ENCODE data around the gene PPIP5K2. TPM values are rescaled to one million over a fixed set of nuclear protein-coding genes. Genes with fewer than 3 reads are reported as not detected.
"Not testable (repeated sequence)": the region's sequence is repeated elsewhere in the genome, so short reads cannot be mapped to it uniquely, and the experiment has no call there.

Gene PPIP5K2
- 43.9 TPM for total RNA-seq
- long read RNA-seq, partial matches to known transcripts, result 2 of 8 reads
- long read RNA-seq, other reads (novel, unspliced or antisense), result 6 of 8 reads

- intact Hi-C loops (cut with DNase I), result loop anchor here (10.0 kb wide), 1 partner anchor 355 kb away; no protein-coding TSS in a partner anchor
- peak; percentile 98 for ATAC-seq (ENCODE audit: poor library complexity)
- peak; percentile 96 for DNase-seq
Observed at GRCh38 chr5:103119765-103120606, at the start of gene PPIP5K2, which contains the start of gene GIN1. TSS of gene PPIP5K2 (plus strand) at chr5:103120301. CDS start at chr5:103129590, 9,289 bp downstream. TSS of gene GIN1 (minus strand) at chr5:103120138. CDS start at chr5:103108707, 11,431 bp downstream.

DNA sequence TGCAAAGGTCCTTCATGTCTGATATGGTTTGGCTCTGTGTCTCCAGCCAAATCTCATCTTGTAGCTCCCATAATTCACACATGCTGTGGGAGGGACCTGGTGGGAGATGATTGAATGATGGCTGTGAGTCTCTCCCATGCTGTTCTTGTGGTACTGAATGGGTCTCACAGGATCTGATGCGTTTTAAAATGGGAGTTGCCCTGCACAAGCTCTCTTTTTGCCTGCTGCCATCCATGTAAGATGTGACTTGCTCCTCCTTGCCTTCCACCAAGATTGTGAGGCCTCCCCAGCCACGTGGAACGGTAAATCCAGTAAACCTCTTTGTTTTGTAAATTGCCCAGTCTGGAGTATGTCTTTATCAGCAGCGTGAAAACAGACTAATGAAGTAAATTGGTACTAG is 46.6 kb upstream of the PPIP5K2 start:
- DNase-seq; intact Hi-C loops (cut with DNase I); ATAC-seq (ENCODE audit: poor library complexity): not testable (repeated sequence)

DNA sequence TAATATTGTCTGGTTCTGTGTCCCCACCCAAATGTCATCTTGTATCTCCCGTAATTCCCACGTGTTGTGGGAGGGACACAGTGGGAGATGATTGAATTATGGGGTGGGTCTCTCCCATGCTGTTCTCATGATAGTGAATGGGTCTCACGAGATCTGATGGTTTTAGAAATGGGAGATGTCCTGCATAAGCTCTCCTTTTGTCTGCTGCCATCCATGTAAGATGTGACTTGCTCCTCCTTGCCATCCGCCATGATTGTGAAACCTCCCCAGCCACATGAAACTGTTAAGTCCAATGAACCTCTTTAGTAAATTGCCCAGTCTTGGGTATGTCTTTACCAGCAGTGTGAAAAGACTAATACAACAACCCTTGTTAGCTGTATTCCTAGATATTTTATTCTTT is 44.7 kb upstream of the PPIP5K2 start:
- ATAC-seq (ENCODE audit: poor library complexity) (no peak), DNase-seq (no peak)
- intact Hi-C loops (cut with DNase I), result no loop called here

- ATAC-seq (ENCODE audit: poor library complexity), result no peak
- intact Hi-C loops (cut with DNase I), result no loop called here
- no peak for DNase-seq
Observed at GRCh38 chr5:103079796-103080195, 40.3 kb upstream of the PPIP5K2 start.

GRCh38 chr5:103086547-103086946 is 33.6 kb upstream of the PPIP5K2 start:
- intact Hi-C loops (cut with DNase I), result no loop called here
- DNase-seq (no peak), ATAC-seq (ENCODE audit: poor library complexity) (no peak)

- DNase-seq (no peak), ATAC-seq (ENCODE audit: poor library complexity) (no peak)
- intact Hi-C loops (cut with DNase I), result no loop called here
Observed at GRCh38 chr5:103089272-103089671, 30.8 kb upstream of the PPIP5K2 start.

- intact Hi-C loops (cut with DNase I), result no loop called here
- ATAC-seq (ENCODE audit: poor library complexity), result no peak
- DNase-seq, result no peak
Observed at GRCh38 chr5:103090791-103091190, 29.3 kb upstream of the PPIP5K2 start.

DNA sequence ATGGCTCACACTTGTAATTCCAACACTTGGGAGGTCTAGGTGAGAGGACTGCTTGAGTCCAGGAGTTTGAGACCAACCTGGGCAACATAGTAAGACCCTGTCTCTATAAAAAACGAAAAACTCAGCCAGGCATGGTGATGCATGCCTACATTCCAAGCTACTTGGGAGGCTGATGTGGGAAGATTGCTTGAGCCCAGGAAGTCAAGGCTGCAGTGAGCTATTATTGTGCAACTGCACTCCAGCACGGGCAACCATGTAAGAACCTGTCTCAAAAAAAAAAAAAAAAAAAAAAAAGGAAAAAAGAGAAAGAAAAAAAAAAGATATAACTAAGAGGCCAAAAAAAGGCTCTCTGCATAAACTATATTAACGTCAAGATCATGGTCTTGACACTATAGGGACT is 27.4 kb upstream of the PPIP5K2 start:
- ATAC-seq (ENCODE audit: poor library complexity) (no peak), DNase-seq (no peak)
- intact Hi-C loops (cut with DNase I), result no loop called here

DNA sequence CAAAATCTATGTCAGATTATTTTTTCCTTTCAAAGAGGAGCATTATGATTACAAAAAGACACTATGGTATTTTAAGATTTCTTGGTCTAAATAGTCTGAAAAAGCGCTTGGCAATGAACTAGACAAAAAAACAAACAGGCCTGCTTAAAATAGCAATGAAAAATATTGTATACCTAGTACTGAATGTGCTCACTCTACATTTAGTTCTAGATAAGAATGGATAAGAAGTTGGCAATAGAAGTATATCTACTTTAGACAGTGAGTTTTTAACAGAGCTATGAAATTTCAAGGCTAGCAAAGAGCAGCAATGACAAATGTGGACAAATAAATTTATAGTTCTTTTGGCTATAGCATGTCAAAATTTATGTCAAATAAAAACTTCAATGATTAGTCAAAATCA is 26.4 kb upstream of the PPIP5K2 start:
- DNase-seq, result no peak
- ATAC-seq (ENCODE audit: poor library complexity), result peak; percentile 84
- intact Hi-C loops (cut with DNase I), result no loop called here

GRCh38 chr5:103094737-103095136 is 25.4 kb upstream of the PPIP5K2 start:
- ATAC-seq (ENCODE audit: poor library complexity) (peak; percentile 75), DNase-seq (no peak)
- intact Hi-C loops (cut with DNase I), result no loop called here

GRCh38 chr5:103098993-103099392 is 21.1 kb upstream of the PPIP5K2 start:
- ATAC-seq (ENCODE audit: poor library complexity), result no peak
- no peak for DNase-seq
- intact Hi-C loops (cut with DNase I), result no loop called here

- no peak for ATAC-seq (ENCODE audit: poor library complexity)
- intact Hi-C loops (cut with DNase I), result no loop called here
- no peak for DNase-seq
Observed at GRCh38 chr5:103101079-103101750, 18.9 kb upstream of the PPIP5K2 start.

DNA sequence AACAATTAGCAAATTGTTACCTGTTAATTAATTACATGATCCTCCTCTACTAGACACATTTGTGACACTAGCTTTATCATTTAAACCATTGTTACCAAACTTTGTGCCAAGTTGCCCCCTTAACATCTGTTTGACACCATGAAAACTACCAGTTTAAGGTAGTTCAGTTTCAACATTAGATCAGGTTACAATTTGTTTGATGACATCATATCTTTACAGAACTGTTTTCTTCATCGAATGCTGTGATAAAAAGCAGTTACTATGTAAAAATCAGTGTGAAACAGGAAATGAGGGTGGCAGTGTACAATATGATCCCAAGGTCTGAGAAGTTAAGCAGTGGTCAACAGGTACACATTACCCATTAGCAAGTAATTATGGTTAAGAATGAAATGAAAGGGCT is 17.9 kb upstream of the PPIP5K2 start:
- ATAC-seq (ENCODE audit: poor library complexity) (no peak), DNase-seq (no peak)
- intact Hi-C loops (cut with DNase I), result no loop called here

GRCh38 chr5:103108086-103108485 is 12.0 kb upstream of the PPIP5K2 start:
- intact Hi-C loops (cut with DNase I), result no loop called here
- ATAC-seq (ENCODE audit: poor library complexity) (no peak), DNase-seq (no peak)

DNA sequence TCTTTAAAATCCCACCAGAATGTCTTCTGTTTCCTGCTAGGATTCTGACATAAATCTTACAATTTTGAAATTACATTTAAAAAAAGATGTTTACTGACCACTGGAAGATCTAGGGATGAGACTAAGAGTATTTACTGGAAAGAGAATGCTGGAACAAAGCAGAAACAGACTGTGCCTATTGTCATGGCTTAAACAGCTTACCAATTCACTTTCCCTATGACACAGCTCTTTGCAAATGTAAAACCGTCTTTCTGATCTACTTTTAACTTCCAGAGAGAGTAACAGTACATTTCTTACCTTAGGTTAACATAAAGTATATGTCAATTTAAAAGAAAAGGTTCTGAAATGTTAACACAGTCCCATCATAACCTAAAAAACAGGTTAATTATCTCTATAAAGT is 10.8 kb upstream of the PPIP5K2 start:
- intact Hi-C loops (cut with DNase I), result no loop called here
- ATAC-seq (ENCODE audit: poor library complexity), result no peak

GRCh38 chr5:103110403-103110802 is 9.7 kb upstream of the PPIP5K2 start:
- ATAC-seq (ENCODE audit: poor library complexity), result no peak
- DNase-seq, result no peak

More for the DNA sequence above, 10.8 kb upstream of the PPIP5K2 start:
- no peak for DNase-seq

DNA sequence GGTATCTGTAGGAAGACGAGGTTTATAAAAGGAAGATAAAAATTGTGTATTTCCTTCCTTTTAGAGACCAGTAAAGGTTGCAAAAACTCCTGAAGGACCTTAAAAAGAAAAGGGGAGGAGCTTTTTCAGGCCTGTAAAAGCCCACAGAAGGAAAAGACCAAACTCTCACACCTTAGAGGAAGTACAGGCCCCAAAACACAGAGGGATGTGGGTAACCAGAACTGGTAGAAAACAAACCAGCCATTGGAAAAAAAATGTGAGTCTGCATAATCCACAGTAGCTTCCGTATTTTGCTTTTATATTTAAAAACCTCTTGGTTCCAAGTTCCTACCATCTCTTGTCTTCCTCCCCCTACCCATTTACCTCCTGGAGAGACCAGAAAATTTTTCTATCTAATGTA is 8.6 kb upstream of the PPIP5K2 start:
- DNase-seq (no peak), ATAC-seq (ENCODE audit: poor library complexity) (no peak)
- intact Hi-C loops (cut with DNase I), result no loop called here

More at GRCh38 chr5:103110403-103110802, 9.7 kb upstream of the PPIP5K2 start:
- intact Hi-C loops (cut with DNase I), result no loop called here

- intact Hi-C loops (cut with DNase I), result no loop called here
Observed at GRCh38 chr5:103112910-103113309, 7.2 kb upstream of the PPIP5K2 start.

DNA sequence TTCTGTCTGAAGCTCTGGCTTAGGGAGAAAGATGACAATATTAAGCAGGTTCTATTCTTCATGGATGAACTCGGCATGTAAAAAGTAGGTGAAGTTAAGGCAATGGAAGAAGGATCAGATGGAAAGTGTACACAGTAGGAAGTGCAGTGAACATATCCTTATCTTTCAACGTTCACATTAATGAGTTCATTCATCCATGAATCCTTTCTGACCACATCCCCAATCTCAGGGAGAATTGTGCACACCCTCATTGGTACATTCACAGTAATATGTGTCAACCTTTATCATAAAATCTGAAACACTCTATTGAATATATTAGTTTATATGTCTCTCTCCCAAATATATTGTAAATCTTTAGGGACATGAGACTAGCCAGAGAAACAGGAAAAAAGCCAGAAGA is 5.7 kb upstream of the PPIP5K2 start:
- ATAC-seq (ENCODE audit: poor library complexity) (no peak), DNase-seq (no peak)
- intact Hi-C loops (cut with DNase I), result no loop called here

More at GRCh38 chr5:103112910-103113309, 7.2 kb upstream of the PPIP5K2 start:
- ATAC-seq (ENCODE audit: poor library complexity) (peak; percentile 60), DNase-seq (no peak)
